ENCODE measurements around the gene SUPT3H.

SUPT3H gene

GRCh38 chr6:45132658-45133294 lies 245.0 kb downstream of the SUPT3H start:
- TF ChIP-seq FOXM1 (IDR thresholded peaks at IDR 0.05; ENCODE audit: borderline replicate concordance, low read depth): no peak
- no peak for TF ChIP-seq CREB1 (IDR thresholded peaks at IDR 0.05; ENCODE audit: low read depth)
- no peak for TF ChIP-seq RAD21 (IDR thresholded peaks at IDR 0.05; ENCODE audit: low read depth)
- no peak for TF ChIP-seq TEAD4 (IDR thresholded peaks at IDR 0.05)
- no peak for TF ChIP-seq EGR1 (IDR thresholded peaks at IDR 0.05)
- no peak for TF ChIP-seq REST (IDR thresholded peaks at IDR 0.05; ENCODE audit: low read depth)
- TF ChIP-seq TCF12 (IDR thresholded peaks at IDR 0.05; ENCODE audit: low read depth): no peak
- no peak for TF ChIP-seq ZBTB7A (IDR thresholded peaks at IDR 0.05; ENCODE audit: low read depth)
- TF ChIP-seq USF1 (IDR thresholded peaks at IDR 0.05): no peak
- no peak for TF ChIP-seq TAF1 (IDR thresholded peaks at IDR 0.05; ENCODE audit: low read depth)
- TF ChIP-seq EP300 (IDR thresholded peaks at IDR 0.05; ENCODE audit: borderline replicate concordance): no peak
- no peak for TF ChIP-seq CEBPB (IDR thresholded peaks at IDR 0.05)
- TF ChIP-seq NFIC (IDR thresholded peaks at IDR 0.05): no peak
- TF ChIP-seq YY1 (IDR thresholded peaks at IDR 0.05; ENCODE audit: low read depth): no peak
- no peak for TF ChIP-seq MAX (IDR thresholded peaks at IDR 0.05)

GRCh38 chr6:45132059-45132458 lies 245.7 kb downstream of the SUPT3H start:
- TF ChIP-seq YY1 (IDR thresholded peaks at IDR 0.05; ENCODE audit: low read depth): no peak
- no peak for TF ChIP-seq CEBPB (IDR thresholded peaks at IDR 0.05)
- TF ChIP-seq USF1 (IDR thresholded peaks at IDR 0.05): no peak
- 0 out of 2 replicates have a peak, but pooled peaks have one; percentile 23 for TF ChIP-seq NFIC (IDR thresholded peaks at IDR 0.05)

GRCh38 chr6:45129051-45129450 lies 248.7 kb downstream of the SUPT3H start:
- no peak for TF ChIP-seq TCF12 (IDR thresholded peaks at IDR 0.05; ENCODE audit: low read depth)
- TF ChIP-seq YY1 (IDR thresholded peaks at IDR 0.05; ENCODE audit: low read depth): no peak
- no peak for TF ChIP-seq RAD21 (IDR thresholded peaks at IDR 0.05; ENCODE audit: low read depth)
- no peak for TF ChIP-seq NFIC (IDR thresholded peaks at IDR 0.05)
- no peak for TF ChIP-seq USF1 (IDR thresholded peaks at IDR 0.05)
- no peak for TF ChIP-seq CREB1 (IDR thresholded peaks at IDR 0.05; ENCODE audit: low read depth)
- no peak for TF ChIP-seq EP300 (IDR thresholded peaks at IDR 0.05; ENCODE audit: borderline replicate concordance)
- TF ChIP-seq TEAD4 (IDR thresholded peaks at IDR 0.05): no peak
- no peak for TF ChIP-seq REST (IDR thresholded peaks at IDR 0.05; ENCODE audit: low read depth)

GRCh38 chr6:45127185-45127584 lies 250.5 kb downstream of the SUPT3H start:
- no peak for TF ChIP-seq MAX (IDR thresholded peaks at IDR 0.05)
- TF ChIP-seq CEBPB (IDR thresholded peaks at IDR 0.05): no peak
- no peak for TF ChIP-seq TAF1 (IDR thresholded peaks at IDR 0.05; ENCODE audit: low read depth)
- TF ChIP-seq RAD21 (IDR thresholded peaks at IDR 0.05; ENCODE audit: low read depth): no peak
- TF ChIP-seq ZBTB7A (IDR thresholded peaks at IDR 0.05; ENCODE audit: low read depth): no peak
- TF ChIP-seq FOXM1 (IDR thresholded peaks at IDR 0.05; ENCODE audit: borderline replicate concordance, low read depth): no peak
- TF ChIP-seq EGR1 (IDR thresholded peaks at IDR 0.05): no peak
- no peak for TF ChIP-seq NFIC (IDR thresholded peaks at IDR 0.05)
- no peak for TF ChIP-seq TCF12 (IDR thresholded peaks at IDR 0.05; ENCODE audit: low read depth)
- TF ChIP-seq EP300 (IDR thresholded peaks at IDR 0.05; ENCODE audit: borderline replicate concordance): no peak
- no peak for TF ChIP-seq YY1 (IDR thresholded peaks at IDR 0.05; ENCODE audit: low read depth)
- TF ChIP-seq USF1 (IDR thresholded peaks at IDR 0.05): no peak
- TF ChIP-seq CREB1 (IDR thresholded peaks at IDR 0.05; ENCODE audit: low read depth): no peak
- TF ChIP-seq REST (IDR thresholded peaks at IDR 0.05; ENCODE audit: low read depth): no peak
